ENCODE measurements around the gene ABHD2.
"Not testable (repeated sequence)": the region's sequence is repeated elsewhere in the genome, so short reads cannot be mapped to it uniquely, and the experiment has no call there.

Gene ABHD2

DNA sequence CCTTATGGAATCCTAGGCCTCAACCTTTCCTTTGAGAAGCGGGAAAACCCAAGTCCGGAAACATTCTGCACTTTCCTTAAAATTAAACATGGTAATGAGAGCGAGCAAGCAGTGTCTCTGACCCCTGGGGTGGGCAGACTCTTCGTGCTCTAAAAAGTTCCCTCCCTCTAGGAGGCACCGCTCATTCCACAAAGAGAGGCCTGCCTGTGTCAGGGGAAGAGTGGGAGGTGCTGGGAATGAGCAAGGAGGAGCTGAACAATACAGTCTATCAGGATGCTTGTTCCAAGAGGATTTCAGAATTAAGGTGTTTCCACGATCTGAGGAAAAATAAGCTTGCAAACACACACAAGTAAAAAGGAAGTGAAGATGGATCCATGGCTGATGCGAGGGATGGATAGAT is 139.2 kb downstream of the ABHD2 start:
- DNase-seq, result no peak

GRCh38 chr15:89230277-89230676 is 142.0 kb downstream of the ABHD2 start:
- DNase-seq, result no peak

GRCh38 chr15:89231832-89232231 is 143.6 kb downstream of the ABHD2 start:
- DNase-seq, result no peak

DNA sequence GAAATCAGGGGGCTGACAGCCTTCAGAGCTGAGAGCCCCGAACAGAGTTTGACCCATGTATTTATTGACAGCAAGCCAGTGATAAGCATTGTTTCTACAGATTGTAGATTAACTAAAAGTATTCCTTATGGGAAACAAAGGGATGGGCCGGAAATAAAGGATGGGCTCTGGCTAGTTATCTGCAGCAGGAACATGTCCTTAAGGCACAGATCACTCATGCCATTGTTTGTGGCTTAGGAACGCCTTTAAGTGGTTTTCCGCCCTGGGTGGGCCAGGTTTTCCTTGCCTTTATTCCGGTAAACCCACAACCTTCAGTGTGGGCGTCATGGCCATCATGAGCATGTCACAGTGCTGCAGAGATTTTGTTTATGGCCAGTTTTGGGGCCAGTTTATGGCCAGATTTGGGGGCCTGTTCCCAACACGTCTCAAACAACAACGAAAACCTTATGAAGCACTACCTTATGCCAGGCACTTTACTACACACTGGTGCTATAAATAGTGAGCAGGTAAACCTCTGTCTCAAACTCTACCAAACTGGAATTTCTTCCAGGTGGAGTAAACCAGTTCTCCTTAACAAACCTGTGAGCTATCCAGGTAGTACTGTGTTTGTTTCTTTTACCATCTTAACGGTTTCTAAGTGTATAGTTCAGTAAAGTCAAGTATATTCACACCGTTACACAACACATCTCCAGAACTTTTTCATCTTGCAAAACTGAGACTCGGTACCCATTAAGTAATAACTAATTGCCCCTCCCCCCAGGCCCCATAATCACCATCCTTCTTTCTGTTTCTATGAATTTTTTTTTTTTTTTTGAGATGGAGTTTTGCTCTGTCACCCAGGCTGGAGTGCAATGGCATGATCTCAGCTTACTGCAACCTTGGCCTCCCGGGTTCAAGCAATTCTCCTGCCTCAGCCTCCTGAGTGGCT is 151.9 kb downstream of the ABHD2 start:
- not testable (repeated sequence) for DNase-seq

- peak; percentile 23 for DNase-seq
Observed at GRCh38 chr15:89243046-89243690, 154.9 kb downstream of the ABHD2 start.

DNA sequence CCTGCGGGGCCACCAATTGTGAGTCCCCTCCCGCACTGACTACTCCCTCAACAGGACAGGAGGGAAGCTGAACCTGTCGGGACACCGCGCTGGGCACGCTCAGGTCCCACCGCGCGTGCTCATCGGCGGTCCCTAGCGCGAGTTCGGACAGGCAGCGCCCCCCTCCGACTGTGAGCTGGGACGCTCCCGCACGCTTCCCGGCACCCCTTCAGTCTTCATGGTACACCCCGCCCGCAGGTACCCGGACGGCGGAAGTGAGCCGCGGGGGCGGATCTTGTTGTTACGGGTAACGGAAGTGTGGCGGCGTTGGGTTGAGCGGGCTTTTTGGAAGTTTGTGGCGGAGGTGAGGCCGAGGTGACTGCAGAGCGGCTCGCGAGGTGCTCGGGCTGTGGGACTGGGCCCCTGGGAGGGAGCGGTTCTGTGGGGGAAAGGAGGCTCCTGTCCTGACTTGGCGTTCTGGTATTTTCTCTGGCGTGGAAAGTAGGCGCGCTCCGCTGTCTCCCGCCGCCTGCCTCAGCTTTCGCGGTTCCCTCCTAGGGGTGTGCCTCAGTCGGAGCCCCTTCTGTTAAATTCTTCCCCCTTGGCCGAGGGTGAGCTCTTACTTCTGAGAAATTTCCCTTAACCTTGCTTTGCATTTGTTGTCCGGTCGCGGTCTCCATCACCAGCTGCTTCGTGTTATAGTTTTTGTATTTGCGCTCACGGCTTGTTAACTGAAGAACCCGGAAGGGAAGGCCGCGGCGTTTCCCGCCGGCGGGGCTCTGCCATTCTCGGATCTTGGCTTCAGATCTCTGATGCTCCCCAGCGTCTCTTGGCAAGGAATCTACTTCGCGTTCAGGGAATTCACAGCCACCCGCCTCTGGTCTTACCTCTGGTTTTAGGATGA is 155.7 kb downstream of the ABHD2 start, which contains the start of gene FANCI:
TSS of gene FANCI (plus strand) at position 289 of the 883 bp plus-strand sequence. CDS start 3,669 bp downstream, outside the sequence.
- peak; percentile 93 for DNase-seq

DNA sequence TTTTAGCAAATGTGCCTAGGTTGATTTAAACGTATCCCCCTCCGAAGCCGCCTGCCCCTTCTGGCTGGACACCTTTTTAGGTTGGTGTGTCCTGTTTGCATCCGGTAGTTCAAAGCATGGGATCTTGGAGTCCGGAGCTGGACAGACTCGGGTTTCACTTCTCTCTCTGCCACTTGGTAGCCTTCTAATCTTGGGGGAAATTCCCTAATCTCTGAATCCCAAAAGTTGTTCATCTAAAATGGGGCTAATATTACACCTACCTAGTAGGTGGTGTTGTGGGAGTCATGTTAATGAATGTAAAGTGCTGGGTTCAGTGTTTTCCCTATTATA is 156.3 kb downstream of the ABHD2 start:
- no peak for DNase-seq

GRCh38 chr15:89247446-89247845 is 159.2 kb downstream of the ABHD2 start:
- no peak for DNase-seq

- DNase-seq, result no peak
Observed at GRCh38 chr15:89248584-89248983, 160.3 kb downstream of the ABHD2 start.

DNA sequence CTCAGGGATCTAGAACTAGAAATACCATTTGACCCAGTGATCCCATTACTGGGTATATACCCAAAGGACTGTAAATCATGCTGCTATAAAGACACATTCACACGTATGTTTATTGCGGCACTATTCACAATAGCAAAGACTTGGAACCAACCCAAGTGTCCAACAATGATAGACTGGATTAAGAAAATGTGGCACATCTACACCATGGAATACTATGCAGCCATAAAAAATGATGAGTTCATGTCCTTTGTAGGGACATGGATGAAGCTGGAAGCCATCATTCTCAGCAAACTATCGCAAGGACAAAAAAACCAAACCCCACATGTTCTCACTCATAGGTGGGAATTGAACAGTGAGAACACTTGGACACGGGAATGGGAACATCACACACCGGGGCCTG is 161.9 kb downstream of the ABHD2 start:
- DNase-seq, result not testable (repeated sequence)
